Sigmoid colon (tissue), 4 donors: ENCODE data around the gene PXK.

Experiments used
- CTCF ChIP-seq, 4 experiments: fragments of 450-650 bp in 3 of 4; fragments of 200-600 bp in 1 of 4; IDR thresholded peaks; one replicate each; pipeline ENCODE4 v1.5.1; 2016 to 2019; ENCODE audit warnings: antibody characterized with exemption in 4 of 4, mild to moderate bottlenecking in 3 of 4, moderate library complexity in 2 of 4
- EP300 ChIP-seq, 4 donors: sonication (generic); formaldehyde crosslinking; IDR thresholded peaks; one replicate each; pipeline ENCODE4 v1.6.1; 2017; ENCODE audit warnings: antibody characterized with exemption in 4 of 4
- POLR2A ChIP-seq, 2 donors: fragments of 450-650 bp; IDR thresholded peaks; one replicate each; pipeline ENCODE4 v1.6.1; 2016; ENCODE audit warnings: antibody characterized with exemption in 2 of 2, mild to moderate bottlenecking in 2 of 2, moderate library complexity in 2 of 2
- POLR2AphosphoS5 ChIP-seq, 4 donors: sonication (generic); formaldehyde crosslinking; IDR thresholded peaks; one replicate each; pipeline ENCODE4 v1.6.1; 2017; ENCODE audit warnings: antibody characterized with exemption in 4 of 4

DNA sequence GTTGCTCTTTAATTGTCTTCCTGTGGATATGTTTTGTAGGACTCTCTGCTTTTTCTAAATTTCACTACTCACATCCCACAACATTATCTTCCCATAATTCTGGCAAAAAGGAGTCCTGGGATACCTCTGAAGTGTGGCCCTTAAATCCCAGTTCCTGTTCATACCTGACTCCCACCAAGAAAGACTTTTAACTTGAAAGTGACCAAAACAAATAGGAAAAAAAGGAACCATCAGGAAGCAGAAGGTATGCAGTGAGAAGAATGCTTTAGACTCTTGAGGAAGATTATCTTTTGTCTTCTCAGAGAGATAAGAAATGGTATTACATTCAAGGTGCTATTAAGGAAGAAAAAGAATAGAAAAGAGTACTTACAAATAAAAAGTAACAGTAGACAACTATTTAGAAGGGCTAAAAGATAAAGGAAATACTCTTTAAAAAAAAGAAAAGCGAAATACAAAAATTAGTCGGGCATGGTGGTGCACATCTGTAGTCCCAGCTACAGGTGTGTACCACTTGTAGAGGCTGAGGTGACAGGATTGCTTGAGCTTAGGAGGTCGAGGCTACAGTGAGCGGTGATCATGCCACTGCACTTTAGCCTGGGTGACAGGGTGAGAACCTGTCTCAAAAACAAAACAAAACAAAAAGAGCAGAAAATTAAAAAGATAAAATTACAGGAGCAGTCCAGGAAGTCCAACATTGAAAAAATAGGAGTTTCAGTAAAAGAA is 46.8 kb downstream of the PXK start:
- TF ChIP-seq CTCF (IDR thresholded peaks at IDR 0.05) (no peak), POLR2A (IDR thresholded peaks at IDR 0.05) (no peak), EP300 (IDR thresholded peaks at IDR 0.05) (no peak), POLR2AphosphoS5 (IDR thresholded peaks at IDR 0.05) (no peak)
